GM18517 (cell line): ENCODE measurements around the gene TSEN15.
"Not testable (repeated sequence)": the region's sequence is repeated elsewhere in the genome, so short reads cannot be mapped to it uniquely, and the experiment has no call there.

Source experiments
- ATAC-seq: cut with Tn5 transposase; IDR thresholded peaks from one replicate; pipeline ENCODE4 v1.9.1; 2021; ENCODE audit warnings: mild to moderate bottlenecking, moderate library complexity; ENCODE audit not compliant: unreplicated experiment

Gene TSEN15

DNA sequence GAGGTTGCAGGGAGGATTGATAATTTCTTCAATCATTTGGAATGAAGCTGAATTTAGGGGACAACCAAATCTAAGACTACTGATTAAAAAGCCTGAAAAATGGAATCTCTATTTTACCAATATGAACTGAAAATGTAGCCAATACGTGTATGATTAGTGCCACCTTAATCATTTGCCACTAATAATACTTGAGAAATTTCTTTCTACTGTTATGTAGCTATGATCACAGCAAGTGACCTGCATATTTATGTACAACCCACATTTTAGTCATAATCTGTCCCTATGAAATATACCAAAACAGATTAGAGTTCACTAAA, 20.5 kb upstream of the TSEN15 start:
- ATAC-seq: no peak

- ATAC-seq: no peak
These were observed 20.0 kb upstream of the TSEN15 start for GRCh38 chr1:184031409-184032107.

- ATAC-seq: no peak
These were observed 19.1 kb upstream of the TSEN15 start for GRCh38 chr1:184032306-184032929.

- no peak for ATAC-seq
These were observed 18.6 kb upstream of the TSEN15 start for GRCh38 chr1:184032930-184033418.

DNA sequence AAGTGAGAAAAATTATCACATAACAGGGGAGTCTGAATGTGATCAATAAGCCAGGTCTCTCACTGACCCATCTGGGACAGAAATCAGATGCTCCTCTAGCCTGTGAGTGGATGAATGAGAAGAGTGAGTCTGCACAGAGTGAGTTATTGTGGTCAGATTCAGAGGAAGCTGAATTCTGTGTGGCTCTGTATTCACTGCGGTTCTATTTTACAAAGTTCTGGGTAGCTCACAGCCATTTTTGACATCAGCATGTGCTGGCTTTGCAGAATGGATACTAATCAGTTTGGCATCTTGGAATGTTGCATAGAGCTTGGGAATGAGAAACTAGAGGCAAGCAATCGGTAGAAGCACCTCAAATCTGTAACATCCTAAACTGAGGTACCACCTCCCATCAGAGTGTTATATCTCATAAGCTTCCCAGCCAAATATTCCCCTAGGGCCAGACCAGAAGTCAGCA, 17.8 kb upstream of the TSEN15 start:
- no peak for ATAC-seq

- ATAC-seq: no peak
These were observed 16.7 kb upstream of the TSEN15 start for GRCh38 chr1:184034761-184035379.

DNA sequence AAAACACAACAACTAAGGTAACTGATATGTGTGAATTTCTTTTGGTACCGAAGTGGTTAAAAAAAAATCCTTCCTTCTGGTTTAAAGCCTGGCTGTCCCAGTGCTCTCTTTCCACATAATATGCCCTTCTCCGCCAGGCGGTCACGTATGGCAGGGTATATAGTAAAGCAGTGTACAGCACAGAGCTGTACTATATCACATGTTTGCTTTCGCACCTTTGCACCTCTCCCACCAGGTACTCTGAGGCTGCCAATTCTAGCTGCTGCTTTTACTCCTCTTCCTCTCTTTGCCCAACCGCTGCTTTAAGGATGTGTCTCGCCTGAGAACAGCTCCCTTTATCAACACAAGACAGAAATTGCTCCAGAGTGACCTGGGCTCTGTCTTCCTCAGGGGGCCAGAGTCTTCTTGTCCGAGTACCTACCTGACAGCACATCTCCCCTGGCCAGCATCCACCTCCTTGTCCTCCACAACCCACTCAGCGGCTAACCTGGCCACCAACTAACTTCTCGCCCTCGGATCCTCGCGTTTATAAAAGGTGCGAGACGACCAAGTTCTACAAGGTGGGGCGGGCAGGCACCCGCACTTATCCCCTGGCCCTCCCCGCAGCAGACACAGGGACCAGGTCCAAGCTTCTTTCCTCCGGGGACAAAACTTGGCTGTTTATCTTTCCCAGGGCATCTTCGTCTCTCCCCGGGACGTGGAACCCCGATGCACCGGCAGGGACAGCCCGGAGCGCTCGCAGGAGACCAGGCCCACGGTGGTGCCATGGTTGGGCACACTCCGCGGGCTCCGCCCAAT, 15.6 kb upstream of the TSEN15 start:
- ATAC-seq: no peak

- no peak for ATAC-seq
These were observed 15.0 kb upstream of the TSEN15 start for GRCh38 chr1:184036517-184036949.

- ATAC-seq: no peak
These were observed 13.5 kb upstream of the TSEN15 start for GRCh38 chr1:184037849-184038591.

DNA sequence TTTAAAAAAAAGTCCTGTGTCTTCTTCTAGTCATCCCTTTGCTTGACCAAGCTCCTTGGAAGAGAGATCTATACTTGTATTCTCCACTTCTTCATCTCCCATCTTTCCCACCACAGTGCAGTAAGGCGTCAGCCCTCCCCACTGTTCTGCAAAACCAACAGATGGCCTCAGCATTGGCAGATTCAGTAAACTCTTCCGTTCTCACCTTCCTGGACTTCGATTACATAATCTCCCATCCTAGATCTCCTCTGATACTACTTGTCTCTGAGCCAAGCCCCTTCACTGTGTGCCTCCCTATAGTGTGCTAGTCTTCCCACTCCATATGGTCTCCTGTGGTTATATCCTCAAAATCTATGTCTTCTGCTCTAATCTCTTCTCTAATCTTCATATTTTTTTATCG, 12.4 kb upstream of the TSEN15 start:
- no peak for ATAC-seq

GRCh38 chr1:184041731-184042130, 9.8 kb upstream of the TSEN15 start:
- no peak for ATAC-seq

GRCh38 chr1:184043315-184043714, 8.2 kb upstream of the TSEN15 start:
- ATAC-seq: not testable (repeated sequence)

GRCh38 chr1:184044603-184045376, 6.7 kb upstream of the TSEN15 start:
- ATAC-seq: no peak

- not testable (repeated sequence) for ATAC-seq
These were observed 4.0 kb upstream of the TSEN15 start for GRCh38 chr1:184047541-184047940.

GRCh38 chr1:184048561-184049240, 2.8 kb upstream of the TSEN15 start:
- ATAC-seq: no peak

DNA sequence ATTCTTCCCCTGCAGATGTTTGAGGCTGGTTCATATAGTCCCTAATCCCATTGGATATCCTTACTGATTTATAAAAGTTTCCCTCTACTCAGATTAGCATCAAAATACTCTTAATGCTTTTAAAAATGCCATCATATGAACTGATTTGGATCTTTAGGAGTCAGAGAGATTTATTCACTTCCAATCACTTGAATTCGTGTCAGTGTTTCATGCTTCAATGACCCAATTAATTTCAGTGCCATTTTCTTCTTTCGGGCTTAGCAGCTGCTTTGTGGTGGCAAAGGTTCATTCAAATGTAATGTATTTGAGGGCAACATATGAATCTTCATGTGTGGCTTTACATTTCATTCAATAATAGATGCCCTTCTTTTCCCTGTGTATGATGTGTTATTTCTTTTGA, 2.2 kb upstream of the TSEN15 start:
- ATAC-seq: no peak

- ATAC-seq: no peak
These were observed 1.6 kb upstream of the TSEN15 start for GRCh38 chr1:184049836-184050468.

DNA sequence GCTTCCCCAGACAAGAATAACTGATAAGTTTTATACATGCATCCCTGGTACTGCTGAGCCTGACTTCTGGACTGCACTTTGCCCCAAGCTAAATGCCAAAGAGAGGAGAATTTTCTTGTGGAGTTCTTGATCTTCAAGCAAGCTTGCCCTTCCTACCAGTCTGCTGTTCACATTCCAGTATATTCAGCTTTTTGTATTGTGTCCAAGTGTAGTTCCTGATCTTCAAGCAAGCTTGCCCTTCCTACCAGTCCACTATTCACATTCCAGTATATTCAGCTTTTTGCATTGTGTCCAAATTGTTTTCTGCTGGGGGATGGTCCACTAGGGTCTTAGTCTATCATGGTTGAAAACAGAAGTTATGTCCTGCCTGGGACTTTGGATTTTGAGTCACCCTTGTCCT, 894 bp upstream of the TSEN15 start:
- ATAC-seq: no peak

DNA sequence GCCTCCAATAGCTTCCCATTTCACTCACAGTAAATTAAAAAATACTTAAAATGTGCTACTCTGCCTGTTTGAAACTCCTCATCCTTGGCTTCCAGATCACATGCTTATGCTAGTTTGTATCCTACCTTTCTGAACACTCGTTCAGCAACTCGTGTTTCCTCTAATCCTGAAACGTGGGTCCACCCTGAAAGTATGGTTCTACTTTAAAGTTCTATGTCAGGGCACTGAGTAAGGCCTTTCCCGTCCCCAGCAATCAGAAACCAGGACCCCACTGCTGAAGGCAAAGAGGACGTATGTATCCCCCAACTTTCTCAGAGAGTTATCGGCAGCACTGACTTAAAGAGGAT, 419 bp upstream of the TSEN15 start:
- no peak for ATAC-seq
